IPS-NIHi7 (cell line): ENCODE measurements around the gene KSR1.
"Not testable (repeated sequence)": the region's sequence is repeated elsewhere in the genome, so short reads cannot be mapped to it uniquely, and the experiment has no call there.

Experiments used
- DNase-seq: peaks from one replicate; pipeline ENCODE4 v3.0.0; 2012; ENCODE audit warnings: mixed read lengths; ENCODE audit errors: extremely low spot score

Gene KSR1

DNA sequence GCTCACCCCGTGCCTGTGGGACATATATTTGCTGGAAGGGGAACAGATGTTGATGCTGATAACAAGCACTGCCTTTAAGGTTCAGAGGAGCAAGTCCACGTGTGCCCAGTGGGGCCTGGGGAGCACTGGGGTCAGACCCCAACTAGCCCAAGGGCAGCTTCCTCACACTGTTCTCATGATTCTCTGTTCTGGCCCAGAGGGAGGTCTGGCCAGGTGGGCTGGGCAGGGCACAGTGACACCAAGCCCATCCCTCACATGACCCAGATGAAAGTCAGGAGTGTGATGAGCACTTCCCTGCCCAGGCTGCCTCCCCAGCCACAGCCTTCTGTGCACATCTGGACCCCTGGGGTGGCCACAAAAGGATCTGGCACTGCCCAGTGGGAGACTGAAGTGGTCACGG lies 29.8 kb upstream of the KSR1 start:
- not testable (repeated sequence) for DNase-seq

DNA sequence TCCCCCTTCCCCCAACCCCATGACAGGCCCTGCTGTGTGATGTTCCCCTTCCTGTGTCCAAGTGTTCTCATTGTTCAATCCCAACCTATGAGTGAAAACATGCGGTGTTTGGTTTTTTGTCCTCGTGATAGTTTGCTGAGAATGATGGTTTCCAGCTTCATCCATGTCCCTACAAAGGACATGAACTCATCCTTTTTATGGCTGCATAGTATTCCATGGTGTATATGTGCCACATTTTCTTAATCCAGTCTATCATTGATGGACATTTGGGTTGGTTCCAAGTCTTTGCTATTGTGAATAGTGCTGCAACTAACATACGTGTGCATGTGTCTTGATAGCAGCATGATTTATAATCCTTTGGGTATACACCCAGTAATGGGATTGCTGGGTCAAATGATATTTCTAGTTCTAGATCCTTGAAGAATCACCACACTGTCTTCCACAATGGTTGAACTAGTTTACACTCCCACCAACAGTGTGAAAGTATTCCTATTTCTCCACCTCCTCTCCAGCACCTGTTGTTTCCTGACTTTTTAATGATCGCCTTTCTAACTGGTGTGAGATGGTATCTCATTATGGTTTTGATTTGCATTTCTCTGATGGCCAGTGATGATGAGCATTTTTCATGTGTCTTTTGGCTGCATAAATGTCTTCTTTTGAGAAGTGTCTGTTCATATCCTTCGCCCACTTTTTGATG lies 28.9 kb upstream of the KSR1 start:
- not testable (repeated sequence) for DNase-seq

DNA sequence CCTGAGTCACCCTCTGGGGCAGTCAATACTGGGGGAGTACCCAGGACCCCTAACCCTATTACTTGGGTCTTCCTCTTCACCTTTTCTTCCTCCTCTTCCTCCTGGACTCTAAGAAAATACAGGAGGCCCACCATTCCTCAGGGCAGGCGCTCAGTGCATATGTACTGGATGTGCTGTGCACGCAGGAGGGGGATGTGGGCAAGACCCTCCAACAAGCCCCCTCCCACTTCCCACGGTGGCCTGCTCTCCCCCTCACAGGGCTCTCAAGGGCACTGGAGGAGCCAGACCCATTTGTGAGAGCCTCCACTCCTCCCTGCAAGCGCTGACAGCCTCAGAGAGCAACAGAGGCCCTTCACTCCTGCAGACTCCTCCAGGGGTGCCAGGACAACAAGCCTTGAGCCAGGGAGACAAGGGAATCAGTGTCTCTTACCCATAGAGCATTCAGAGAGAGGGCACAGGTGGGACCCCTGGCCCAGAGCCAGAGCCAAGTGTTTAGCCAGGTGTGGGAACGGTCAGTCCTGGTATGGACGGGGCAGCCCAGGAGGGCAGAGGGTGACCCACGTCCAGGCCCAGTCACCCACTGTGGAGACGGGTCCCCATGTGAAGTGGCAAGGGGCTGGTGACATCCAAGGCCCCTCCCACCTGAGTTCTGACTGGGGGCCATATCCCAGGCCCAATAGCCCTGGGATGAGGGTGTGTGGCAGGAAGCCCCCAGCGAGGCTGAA lies 27.3 kb upstream of the KSR1 start:
- DNase-seq, result no peak

DNA sequence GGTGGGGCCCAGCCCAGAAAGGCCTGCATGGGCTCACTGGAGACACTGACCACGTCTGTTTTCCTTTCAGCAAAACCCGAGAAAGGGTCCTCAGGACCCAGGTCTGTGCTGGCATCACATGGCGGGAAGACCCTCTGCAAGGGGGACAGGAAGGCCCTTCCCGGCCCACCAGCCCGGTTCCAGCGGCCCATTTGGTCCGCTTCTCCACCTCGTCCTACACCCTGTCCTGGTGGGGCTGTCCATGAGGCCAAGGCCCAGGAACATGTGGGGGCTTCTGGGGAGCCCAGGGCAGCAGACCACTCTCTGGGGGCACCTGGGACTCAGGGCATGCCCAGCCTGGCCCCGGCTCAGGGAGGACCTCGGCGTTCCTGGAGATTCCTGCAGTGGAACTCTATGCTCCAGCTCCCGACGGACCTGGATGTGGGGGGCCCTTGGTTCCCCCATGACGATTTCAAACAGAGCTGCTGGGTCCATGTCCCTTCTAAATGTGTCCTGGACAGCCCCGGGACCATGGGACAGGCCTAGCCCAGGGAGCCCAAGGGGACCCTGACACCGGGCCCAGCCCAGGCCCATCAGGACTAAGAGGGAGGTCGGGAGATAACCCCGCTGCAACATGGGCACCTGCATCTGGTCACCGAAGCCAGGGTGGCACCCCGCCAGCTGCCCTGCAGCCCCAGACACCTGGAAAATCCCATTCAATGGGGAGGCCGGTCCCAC lies 26.4 kb upstream of the KSR1 start:
- no peak for DNase-seq

DNA sequence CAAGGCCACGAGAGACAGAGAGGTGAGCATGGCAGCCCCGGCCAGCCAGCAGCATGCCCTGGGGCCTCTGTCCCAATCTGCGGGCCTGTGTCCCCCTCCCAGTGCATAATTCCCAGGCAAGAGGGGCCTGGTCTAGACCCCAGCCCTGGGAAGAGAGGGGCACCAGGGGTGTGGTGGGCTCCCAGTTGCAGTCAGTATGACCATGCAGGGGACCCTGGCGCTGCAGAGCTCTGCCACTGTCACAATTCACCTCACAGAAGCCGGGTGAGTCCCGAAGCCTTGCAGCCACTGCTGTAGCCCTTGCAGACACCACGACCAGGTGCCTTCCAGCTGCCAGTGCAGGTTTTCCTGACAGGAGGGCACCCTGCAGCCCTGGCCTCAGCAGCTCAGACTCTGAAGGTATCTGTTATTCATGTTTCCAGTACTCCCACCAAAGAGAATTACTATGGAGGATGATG lies 25.8 kb upstream of the KSR1 start:
- DNase-seq, result no peak

DNA sequence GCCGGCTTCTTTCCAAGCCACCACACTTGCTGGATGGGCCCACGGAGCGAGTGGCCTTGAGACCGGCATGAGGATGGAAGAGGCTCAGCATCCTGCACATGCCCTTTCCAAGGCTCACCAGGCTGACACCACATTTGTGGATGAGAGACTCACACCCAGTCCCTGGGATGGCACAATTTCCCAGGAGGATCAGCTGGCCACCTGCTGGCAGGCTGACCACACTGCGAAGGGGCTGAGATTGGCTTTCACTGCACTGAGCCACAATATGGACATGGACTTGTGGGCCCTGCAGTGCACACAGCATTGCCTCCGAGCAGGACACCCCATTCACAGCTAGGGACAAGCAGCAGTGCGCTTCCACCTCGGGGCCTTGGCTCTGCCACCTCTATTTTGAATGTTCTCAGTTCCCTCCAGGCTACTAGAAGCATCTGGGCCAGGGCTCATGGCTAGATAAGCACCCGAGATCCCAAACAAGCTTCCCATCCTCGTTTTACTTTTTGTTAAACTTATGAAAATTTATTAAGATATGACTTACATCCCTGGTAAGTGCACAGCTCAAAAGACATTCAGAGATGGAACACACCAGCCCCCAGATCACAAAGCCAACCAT lies 25.3 kb upstream of the KSR1 start:
- peak; percentile 53 for DNase-seq

DNA sequence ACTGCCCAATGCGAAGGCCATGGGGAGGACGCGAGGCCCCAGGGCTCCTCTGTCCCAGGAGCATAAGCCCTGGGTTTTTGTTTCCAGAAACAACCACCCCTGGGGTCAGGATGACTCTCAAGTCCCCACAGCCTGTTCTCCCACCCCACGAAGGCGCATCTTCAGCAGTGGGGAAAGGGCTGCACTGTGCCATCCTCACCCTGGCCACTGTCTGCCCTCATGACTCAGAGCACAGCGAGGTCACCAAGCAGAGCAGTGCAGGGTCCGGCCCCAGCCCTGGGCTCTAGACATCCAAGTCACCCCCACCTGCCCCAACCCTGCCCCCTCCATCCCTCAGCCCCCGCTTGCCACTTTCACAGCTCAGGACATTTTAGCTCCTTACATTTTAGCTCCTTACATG lies 22.7 kb upstream of the KSR1 start:
- no peak for DNase-seq

DNA sequence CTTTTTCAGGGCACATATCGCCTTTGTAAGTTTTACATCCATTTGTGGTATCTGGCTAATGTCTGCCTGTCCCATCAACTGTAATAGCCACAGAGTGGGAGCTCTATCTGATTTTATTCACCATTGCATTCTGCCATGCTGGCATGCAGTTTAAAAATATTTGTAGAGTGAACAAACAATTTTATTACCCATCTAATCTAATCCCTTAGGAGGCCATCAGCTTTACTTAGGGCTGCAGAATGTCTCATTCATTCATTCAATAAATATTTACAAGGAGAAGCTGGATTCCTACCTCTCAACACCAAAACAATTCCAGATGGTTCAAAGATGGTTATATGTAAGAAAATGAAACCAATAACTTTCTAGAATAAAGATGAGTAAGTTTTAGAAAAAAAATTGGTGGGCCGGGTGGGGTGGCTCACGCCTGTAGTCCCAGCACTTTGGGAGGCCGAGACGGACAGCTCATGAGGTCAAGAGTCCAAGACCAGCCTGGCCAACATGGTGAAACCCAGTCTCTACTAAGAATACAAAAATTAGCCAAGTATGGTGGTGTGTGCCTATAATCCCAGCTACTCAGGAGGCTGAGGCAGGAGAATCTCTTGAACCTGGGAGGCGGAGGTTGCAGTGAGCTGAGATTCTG lies 20.7 kb upstream of the KSR1 start:
- not testable (repeated sequence) for DNase-seq

DNA sequence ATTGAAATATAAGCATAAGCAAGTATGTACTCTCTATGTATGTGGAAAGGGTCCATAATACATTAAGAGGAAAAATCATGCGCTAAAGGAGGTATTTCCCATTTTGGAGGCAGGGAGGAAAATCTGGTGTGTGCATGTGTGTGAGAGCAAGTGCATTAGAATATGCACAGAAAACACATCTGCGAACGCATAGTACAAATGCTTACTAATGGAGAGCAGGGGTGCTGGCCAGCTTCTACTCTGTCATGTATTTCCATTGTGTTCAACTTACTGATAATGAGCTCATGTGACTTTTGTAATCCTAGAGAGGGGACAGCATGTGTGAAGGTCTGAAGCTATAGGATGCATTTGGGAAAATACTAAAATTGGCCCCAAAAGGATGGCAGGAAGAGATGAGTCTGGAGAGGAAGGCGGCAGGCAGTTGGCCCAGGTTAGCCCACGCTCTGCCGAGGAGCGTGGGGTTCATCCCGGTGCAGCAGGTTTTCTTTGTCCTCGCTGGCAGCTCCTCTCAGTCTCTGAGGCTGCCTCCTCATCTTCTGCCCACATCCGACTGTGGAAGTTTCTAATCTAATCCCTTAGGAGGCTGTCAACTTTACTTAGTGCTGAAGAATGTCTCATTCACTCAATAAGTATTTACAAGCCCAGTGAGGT lies 17.8 kb upstream of the KSR1 start:
- no peak for DNase-seq

DNA sequence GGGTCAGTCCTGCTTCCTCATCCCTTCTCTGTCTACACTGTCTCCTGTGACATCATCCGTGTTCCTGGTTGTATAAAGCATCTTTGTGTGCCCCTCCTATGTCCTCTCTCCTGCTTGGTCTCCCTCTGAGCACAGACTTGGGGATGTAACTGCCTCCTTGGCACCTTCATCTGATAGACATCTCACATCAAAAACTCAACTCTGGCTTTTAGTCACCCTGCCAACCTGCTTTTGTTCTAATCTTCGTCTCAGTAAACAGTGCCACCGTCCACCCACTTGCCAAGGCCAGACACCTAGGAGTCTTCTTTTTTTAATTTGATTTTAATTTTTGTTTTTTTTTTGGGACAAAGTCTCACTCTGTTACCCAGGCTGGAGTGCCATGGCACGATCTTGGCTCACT lies 16.9 kb upstream of the KSR1 start:
- DNase-seq, result no peak

DNA sequence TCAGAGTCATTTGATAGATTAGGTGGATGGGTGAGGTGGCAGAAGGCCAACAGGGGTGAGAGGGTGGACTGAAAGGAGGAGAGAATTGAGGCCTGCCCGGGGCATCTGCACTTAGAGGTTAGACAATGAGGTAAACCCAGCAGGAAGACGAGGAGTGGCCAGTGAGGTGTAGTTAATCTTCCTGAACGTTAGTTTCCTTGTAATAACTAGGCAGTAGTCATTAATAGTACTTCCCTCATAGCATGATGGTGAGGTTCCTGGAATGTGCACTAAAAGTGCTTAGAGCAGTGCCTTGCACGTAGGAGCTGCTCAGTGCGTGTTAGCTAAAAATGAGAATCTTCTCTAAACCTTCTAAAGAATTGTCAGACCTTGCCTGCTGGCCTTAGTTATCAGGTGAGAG lies 13.5 kb upstream of the KSR1 start:
- DNase-seq, result no peak

DNA sequence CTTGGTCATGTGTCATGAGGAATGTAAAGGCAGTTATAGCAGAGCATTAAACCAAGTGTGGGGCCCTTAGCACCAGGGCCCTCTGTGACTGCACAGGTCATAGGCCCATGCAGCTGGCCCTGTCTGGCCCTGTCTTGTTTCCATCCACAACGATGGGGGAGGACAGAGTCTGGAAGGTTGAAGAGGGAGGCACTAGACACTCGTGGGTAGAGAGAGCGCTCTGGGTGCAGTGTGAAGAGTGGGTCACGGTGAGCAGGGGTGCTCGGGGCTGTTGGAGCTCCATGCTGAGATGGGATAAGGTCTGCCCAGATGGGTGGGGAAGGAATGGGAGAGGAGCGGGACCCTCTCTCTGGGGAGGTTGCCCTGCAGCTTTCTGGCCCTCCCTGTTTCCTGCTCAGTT lies 12.8 kb upstream of the KSR1 start:
- no peak for DNase-seq

DNA sequence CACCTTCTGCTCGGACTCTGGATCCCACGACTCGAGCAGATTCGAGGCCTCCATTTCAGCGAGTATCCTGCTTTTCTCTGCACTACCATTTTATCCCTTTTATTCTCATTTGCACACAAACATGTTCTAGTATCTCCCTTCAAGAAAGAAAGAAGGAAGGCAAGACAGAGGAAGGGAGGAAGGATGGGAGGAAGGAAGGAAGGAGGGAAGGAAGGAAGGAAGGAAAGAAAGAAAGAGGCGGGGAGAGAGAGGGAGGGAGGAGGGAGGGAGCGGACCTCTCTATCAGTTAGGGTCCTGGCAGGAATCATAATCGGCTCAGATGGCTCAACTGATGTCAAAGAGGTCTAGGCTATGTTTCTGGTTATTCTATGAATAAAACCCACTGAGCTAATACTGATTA lies 10.3 kb upstream of the KSR1 start:
- DNase-seq, result no peak

DNA sequence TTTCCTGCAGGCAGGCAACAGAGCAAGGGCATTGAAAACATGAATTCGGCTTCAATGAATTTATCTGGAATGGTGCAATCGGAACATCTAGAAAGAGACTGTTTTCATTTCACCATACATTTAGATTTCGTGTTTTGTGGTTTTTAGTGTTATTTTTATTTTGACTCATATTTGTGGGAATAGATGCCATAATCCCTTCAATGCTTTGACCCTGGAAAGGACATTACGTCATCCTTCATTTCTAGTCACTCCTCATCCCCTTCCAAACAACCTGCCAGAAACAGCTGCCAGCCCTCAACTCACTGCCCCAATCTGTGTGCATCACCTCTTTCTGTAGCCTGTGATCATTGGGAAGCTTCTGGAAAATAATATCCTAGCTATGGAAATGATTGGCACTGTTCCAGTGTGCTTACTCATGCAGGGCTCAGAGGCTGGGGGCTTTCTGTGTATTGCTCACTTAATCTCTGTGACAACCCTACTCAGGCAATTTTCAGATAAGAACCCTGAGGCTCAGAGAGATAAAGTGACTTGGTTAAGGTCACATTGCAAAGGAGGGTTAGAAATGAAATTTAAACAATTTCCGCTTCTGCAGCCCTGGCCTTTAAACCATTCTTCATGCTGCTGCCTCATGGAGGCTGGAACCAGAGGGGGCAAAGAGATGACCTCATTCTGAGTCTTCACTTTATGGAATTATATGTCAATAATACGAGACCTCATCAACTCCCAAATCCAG lies 9.5 kb upstream of the KSR1 start:
- DNase-seq, result no peak

DNA sequence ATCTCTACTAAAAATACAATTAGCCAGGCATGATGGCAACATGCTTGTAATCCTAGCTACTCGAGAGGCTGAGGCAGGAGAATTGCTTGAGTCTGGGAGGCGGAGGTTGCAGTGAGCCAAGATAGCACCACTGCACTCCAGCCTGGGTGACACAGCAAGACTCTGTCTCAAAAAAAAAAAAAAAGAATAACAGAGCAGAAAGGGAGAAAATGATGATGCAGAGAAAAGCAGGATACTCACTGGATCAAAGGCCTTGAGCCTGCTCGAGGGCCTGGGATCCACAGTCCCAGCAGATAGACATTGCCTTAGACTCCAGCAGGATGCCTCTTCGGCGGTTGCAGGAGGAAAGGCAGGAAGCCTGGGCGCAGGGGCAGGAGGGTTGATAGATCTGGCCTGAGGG lies 7.7 kb upstream of the KSR1 start:
- not testable (repeated sequence) for DNase-seq

DNA sequence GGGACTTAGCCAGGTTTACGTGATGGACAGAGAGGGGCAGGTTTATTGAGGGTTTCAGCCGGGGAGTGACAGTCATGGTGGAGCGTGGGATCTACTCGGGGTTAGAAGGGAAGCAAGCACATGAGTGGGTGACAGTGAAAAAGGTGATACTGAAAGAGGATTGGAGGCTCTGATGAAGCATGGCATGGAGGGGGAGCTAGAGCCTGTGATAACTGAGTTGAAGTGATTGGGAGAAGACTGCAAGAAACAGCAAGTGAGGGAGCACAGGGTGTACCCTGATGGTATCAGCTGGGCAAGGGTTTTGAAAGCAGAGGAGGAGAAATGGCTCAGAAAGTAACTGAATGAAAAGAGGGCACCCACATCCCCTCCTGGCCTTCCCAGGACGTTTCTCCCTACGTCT lies 6.7 kb upstream of the KSR1 start:
- no peak for DNase-seq

DNA sequence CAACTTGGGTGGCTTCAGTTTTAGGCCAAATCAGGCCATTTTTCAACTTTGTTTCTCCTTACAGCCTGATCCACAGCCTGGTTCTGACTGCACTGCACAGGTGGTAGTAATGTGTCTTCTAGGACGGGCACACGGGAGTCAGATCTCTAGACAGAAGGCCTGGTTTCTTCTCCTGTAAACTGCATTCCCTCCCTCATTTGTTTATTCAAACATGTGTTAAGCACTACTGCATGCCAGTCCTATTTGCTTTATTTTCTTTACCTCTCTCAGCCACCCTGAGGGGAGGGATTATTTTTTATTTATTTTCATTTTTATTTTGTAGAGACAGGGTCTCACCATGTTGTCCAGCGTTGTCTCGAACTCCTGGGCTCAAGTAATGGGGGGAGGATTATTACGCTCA lies 6.3 kb upstream of the KSR1 start:
- DNase-seq, result no peak

DNA sequence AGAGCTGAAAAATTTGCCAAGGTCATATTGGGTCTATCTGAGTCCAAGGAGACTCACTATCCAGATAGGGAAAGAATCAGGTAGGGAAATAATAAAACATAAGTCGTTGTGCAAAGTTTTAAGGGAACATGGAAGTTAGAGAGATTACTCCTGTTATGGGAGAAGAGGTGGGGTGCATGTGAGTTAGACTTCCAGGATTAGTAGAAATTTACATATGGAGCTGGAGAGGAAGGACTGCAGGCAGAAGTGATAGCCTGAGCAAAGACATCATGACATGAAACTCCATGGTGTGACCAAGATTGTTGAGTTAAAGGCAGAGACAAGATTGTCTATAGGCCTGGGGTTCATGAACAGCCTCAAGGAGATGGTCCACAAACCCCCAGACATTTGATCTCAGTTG lies 5.8 kb upstream of the KSR1 start:
- no peak for DNase-seq

DNA sequence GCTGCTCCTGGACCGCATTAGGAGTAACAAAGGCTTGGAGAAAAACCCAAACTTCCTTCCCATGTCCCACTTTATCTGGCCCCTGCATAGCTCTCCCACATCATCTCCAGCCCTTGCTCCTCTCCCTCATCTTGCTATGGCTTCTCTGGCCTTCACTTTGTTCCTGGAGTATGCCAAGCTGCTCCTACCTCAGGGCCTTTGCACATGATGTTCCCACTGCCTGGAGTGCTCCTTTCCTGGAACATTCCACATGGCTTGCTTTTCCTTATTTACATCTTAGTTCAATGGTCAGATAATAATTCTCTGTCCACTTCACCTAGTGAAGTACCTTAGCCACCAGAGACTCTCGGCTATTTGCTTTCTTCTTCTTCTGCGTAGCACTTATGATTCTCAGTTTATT lies 4.3 kb upstream of the KSR1 start:
- no peak for DNase-seq

DNA sequence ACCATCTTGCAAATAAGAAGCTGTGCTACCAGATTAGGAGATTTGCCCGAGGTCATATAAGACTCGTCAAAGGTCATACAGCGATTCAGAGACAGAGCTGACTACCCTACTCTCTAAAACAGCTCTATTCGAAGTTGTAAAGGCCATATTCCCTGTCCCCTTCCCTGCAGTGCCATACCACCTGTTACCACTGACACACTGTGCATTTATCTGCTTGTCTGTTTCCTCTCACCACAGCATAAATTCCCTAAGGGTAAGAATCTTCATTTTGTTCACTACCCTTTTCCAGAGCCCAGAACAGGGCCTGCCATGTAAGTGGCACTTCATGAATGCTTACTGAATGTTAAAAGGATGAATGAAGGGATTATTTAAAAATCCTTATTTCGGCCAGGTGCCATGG lies 3.4 kb upstream of the KSR1 start:
- DNase-seq, result no peak

DNA sequence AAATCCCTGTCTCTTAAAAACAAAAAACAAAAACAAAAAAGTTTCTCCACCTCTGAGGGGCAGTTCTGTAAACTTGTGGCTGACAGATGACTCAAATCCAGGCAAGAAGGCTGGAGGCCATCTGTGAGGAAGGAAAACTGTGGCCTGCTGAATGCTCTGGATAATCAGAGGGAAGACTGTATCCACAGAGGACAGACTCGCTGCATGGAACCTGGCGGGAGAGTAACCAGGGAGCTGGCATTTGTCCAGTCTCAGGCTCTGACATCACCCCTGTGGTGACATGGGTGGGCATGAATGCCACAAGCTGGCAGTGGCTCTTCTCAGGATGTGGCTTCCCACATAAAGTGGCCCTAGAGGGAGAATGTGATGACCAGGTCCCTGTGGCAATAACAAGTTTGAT lies 2.8 kb upstream of the KSR1 start:
- no peak for DNase-seq
